Activated CD8-positive, alpha-beta T cell treated with anti-CD3 and anti-CD28 coated beads for 36 hours (primary cell): ENCODE results near the gene PPP6R2. TPM values are rescaled to one million over a fixed set of nuclear protein-coding genes. Genes with fewer than 3 reads are reported as not detected.

Source experiments
- ATAC-seq: fragments of 200-7000 bp; cut with Tn5 transposase; one replicate; pipeline ENCODE4 v1.10.0; 2021; ENCODE audit warnings: mild to moderate bottlenecking, moderate library complexity
- CTCF ChIA-PET: fragments of 350-600 bp; sonication (Branson Sonifier 250); formaldehyde crosslinking; loops from one replicate; lab custom pipeline; 2021; ENCODE audit warnings: antibody characterized with exemption; lab: Charles Lee
- POLR2A ChIA-PET: fragments of 350-600 bp; sonication (Branson Sonifier 250); formaldehyde crosslinking; loops from one replicate; lab custom pipeline; 2021; ENCODE audit warnings: antibody characterized with exemption; lab: Charles Lee
- DNase-seq: peaks from one replicate; pipeline ENCODE4 v3.0.0-alpha.2; 2020
- H3K27ac Mint-ChIP-seq: one replicate; pipeline ENCODE4 v1.8.0; 2021; ENCODE audit warnings: mild to moderate bottlenecking, mixed read lengths
- H3K27me3 Mint-ChIP-seq: one replicate; pipeline ENCODE4 v1.8.0; 2021; ENCODE audit warnings: mixed read lengths
- H3K36me3 Mint-ChIP-seq: one replicate; pipeline ENCODE4 v1.8.0; 2021; ENCODE audit warnings: low read depth, mixed read lengths
- H3K4me1 Mint-ChIP-seq: one replicate; pipeline ENCODE4 v1.8.0; 2021; ENCODE audit warnings: low read depth, mixed read lengths
- H3K4me3 Mint-ChIP-seq: one replicate; pipeline ENCODE4 v1.8.0; 2021; ENCODE audit warnings: mild to moderate bottlenecking, moderate library complexity, mixed read lengths
- H3K9me3 Mint-ChIP-seq: one replicate; pipeline ENCODE4 v1.8.0; 2021; ENCODE audit warnings: mixed read lengths
- CTCF ChIP-seq: fragments of 200-600 bp; IDR thresholded peaks from one replicate; pipeline ENCODE4 v1.8.0; 2022; ENCODE audit warnings: antibody characterized with exemption, mild to moderate bottlenecking
- intact Hi-C: fragments of 100-400 bp; cut with micrococcal nuclease; formaldehyde crosslinking; loops from one replicate; pipeline ENCODE4 v1.10.0; 2022
- total RNA-seq, 2 experiments: library from RNA; stranded (reverse); gene quantifications; one replicate each; pipeline ENCODE4 v1.2.3, GENCODE V29; 2021

The PPP6R2 gene
- total RNA-seq, 2 experiments from 2014 or later = 44.2 to 44.3 TPM

DNA sequence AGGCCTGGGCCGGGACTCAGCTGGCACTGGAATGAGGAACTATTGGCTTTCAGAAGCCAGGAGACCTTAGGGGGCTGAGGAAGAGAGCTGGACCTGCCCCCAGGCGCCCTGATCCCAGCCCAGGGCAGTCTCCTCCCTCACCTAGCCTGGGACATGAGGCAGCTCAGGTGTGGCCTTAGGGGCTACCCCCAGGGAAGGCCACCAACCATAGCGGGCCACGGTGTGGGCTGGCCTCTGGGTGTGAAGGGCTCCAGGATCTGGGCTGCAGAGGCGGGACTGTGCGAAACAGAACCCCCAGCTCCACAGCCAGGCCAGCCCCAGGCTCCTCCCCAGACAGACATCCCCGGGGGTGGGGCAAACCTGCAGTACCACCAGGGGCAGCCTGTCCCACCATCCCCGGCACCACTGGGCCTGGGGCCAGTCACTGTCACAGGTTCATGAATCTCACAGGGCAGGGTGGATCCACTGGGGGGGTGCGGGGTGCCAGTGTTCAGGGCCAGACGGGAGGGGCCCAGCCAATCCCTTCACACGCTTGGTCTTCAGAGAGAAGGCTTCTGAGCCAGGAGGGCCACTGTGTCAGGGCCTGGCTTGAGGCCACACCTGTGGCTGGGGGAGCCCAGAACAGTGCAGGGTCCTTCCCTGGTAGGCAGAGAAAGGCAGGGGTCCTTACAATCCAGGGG, 39.1 kb upstream of the PPP6R2 start:
- ChIA-PET POLR2A (interaction anchor here (0.8 to 2.2 kb wide), 2 partner anchors 10 to 23 kb away, joined by 3 to 9 read pairs; no protein-coding TSS in a partner anchor), CTCF (interaction anchor here (0.7 to 1.5 kb wide), 4 partner anchors 10 to 51 kb away, joined by 3 to 4 read pairs (median 3); no protein-coding TSS in a partner anchor)
- H3K27me3 Mint-ChIP-seq = peaks cover 13% of the 10 kb centered on the region
- ATAC-seq (no peak), DNase-seq (peak; percentile 35)
- intact Hi-C loops = no loop called here
- no peak for TF ChIP-seq CTCF
- H3K27ac Mint-ChIP-seq = no peak overlapping the region
- H3K36me3 Mint-ChIP-seq = no peaks in the 10 kb centered on the region
- H3K4me1 Mint-ChIP-seq = peaks cover 15% of the 10 kb centered on the region
- no peak overlapping the region for H3K4me3 Mint-ChIP-seq
- H3K9me3 Mint-ChIP-seq = no peaks in the 10 kb centered on the region

DNA sequence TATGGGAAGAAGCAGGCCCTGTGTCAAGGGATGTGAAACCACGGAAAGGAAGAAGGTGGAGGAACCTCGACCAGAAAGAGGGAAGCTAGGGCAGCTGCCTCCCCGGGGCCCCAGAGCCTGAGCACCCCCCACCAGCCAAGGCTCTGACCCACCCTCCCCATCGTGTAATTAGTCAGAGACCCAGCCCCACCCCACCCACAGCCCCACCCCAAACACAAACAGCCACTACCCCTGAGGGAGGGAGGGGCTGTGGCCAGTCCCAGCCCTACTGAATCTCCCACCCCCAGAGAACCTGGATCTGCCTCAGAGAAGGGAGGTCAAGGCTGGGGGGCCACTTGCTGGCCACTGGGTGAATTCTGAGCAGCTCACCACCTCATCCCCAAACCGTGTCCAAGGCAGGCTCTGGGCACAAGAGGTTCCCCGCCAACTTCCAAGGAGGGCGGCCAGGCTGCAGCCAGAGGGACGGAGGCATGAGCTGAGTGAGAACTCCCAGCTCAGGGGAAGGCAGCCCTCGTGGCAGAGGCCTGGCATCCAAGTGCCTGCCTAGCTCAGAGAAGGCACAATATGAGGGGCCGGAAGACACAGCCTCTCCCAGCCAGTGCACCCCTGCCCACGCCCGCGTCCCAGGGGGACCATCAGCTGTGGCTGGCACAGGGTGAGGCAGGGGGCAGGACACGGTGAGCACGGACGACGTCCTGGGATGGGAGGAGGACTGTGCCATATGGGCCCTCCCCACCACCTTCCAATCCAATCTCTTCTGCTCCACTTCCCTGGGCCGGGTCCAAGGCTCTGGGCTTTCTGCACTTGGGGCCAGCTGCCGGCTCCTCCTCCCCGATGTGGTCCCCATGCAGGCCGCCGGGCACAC, 38.4 kb upstream of the PPP6R2 start:
- DNase-seq (no peak), ATAC-seq (no peak)
- Mint-ChIP-seq H3K9me3 (no peaks in the 10 kb centered on the region), H3K4me1 (peaks cover 15% of the 10 kb centered on the region), H3K27me3 (peaks cover 13% of the 10 kb centered on the region), H3K4me3 (no peak overlapping the region), H3K36me3 (no peaks in the 10 kb centered on the region), H3K27ac (no peak overlapping the region)
- no peak for TF ChIP-seq CTCF
- POLR2A ChIA-PET = interaction anchor here (2.2 kb wide), 1 partner anchor 9 kb away, joined by 9 read pairs; no protein-coding TSS in a partner anchor
- CTCF ChIA-PET = interaction anchor here (1.0 to 1.5 kb wide), 2 partner anchors 10 to 52 kb away, joined by 3 to 4 read pairs; no protein-coding TSS in a partner anchor
- intact Hi-C loops = no loop called here

DNA sequence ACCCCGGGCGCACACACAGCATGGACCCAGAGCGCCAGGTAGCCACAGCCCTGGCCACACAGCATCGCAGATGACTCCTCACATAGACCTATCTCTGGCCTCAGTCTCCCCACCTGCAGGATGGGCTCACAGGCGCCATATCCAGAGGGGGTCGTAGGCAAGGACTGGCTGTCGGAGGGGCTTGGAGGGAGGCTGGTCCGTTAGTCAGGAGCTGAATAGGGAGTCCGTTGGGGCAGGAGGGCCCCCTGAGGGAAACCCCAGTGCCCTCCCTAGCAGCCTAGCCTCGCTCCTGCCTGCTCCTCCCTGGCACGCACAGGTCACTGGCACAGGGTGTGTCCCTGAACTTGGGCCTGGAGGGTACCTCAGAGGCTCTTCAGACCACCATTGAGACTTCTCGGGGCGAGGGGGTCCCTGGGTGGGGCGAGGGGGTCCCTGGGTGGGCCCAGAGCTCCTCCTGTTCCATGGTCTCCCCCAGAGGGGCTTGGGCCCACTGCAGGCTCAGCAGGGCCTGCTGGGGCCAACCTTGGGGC, 37.7 kb upstream of the PPP6R2 start:
- DNase-seq (no peak), ATAC-seq (no peak)
- Mint-ChIP-seq H3K27ac (no peak overlapping the region), H3K9me3 (no peaks in the 10 kb centered on the region), H3K4me3 (no peak overlapping the region), H3K27me3 (peaks cover 13% of the 10 kb centered on the region), H3K36me3 (no peaks in the 10 kb centered on the region), H3K4me1 (peaks cover 15% of the 10 kb centered on the region)
- ChIA-PET CTCF (interaction anchor here (1.0 kb wide), 1 partner anchor 11 kb away, joined by 3 read pairs; no protein-coding TSS in a partner anchor), POLR2A (interaction anchor here (1.5 to 2.2 kb wide), 3 partner anchors 8 to 11 kb away, joined by 3 to 9 read pairs (median 8); no protein-coding TSS in a partner anchor)
- intact Hi-C loops = no loop called here
- TF ChIP-seq CTCF = no peak

DNA sequence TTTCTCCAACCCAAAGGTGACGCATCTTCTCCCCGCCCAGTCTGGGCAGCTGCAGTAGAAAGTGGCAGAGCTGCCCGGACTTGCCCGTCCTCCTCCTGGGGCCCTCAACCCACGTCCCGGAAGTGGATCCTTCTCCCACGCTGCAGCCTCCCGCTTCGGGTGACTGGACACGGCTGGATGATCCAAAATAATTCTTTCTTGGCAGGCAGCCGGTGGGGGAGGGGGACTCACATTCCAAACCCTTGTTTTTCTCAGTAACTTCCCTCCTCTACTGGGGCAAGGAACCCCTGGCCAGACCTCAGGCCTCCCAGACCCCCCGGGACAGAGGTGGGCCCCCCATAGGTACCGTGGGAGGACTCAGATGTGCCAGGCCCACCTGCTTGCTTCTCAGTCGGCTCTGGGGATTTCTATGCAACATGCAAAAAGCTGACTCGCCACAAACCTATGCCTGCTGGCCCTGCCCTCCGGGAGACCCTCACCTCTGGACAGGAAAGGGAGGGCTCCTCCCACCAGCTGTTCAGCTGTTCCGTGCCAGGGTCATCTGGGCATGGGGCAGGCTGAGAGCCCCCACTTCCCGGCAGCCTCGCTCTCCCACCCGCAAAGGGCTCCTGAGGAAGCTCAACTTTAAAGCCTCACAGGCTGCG, 37.1 kb upstream of the PPP6R2 start:
- H3K9me3 Mint-ChIP-seq = no peaks in the 10 kb centered on the region
- peaks cover 13% of the 10 kb centered on the region for H3K27me3 Mint-ChIP-seq
- H3K4me3 Mint-ChIP-seq = peak overlapping the region; percentile 58
- TF ChIP-seq CTCF = no peak
- intact Hi-C loops = no loop called here
- H3K27ac Mint-ChIP-seq = no peak overlapping the region
- peak; percentile 42 for DNase-seq
- CTCF ChIA-PET = interaction anchor here (1.3 to 1.7 kb wide), 2 partner anchors 12 to 20 kb away, joined by 3 read pairs; no protein-coding TSS in a partner anchor
- H3K4me1 Mint-ChIP-seq = peaks cover 15% of the 10 kb centered on the region
- POLR2A ChIA-PET = interaction anchor here (1.5 to 1.9 kb wide), 3 partner anchors 10 to 14 kb away, joined by 3 to 8 read pairs (median 6); no protein-coding TSS in a partner anchor
- ATAC-seq = peak; percentile 26
- no peaks in the 10 kb centered on the region for H3K36me3 Mint-ChIP-seq
